Measurements from ENCODE around the gene TRERF1. TPM values are rescaled to one million over a fixed set of nuclear protein-coding genes. Genes with fewer than 3 reads are reported as not detected.
A peak's percentile ranks its signal among the peaks of the same experiment; 100 is the strongest.

Gene TRERF1
- total RNA-seq, 1 donor from 2014 or later, result 8.7 TPM

DNA sequence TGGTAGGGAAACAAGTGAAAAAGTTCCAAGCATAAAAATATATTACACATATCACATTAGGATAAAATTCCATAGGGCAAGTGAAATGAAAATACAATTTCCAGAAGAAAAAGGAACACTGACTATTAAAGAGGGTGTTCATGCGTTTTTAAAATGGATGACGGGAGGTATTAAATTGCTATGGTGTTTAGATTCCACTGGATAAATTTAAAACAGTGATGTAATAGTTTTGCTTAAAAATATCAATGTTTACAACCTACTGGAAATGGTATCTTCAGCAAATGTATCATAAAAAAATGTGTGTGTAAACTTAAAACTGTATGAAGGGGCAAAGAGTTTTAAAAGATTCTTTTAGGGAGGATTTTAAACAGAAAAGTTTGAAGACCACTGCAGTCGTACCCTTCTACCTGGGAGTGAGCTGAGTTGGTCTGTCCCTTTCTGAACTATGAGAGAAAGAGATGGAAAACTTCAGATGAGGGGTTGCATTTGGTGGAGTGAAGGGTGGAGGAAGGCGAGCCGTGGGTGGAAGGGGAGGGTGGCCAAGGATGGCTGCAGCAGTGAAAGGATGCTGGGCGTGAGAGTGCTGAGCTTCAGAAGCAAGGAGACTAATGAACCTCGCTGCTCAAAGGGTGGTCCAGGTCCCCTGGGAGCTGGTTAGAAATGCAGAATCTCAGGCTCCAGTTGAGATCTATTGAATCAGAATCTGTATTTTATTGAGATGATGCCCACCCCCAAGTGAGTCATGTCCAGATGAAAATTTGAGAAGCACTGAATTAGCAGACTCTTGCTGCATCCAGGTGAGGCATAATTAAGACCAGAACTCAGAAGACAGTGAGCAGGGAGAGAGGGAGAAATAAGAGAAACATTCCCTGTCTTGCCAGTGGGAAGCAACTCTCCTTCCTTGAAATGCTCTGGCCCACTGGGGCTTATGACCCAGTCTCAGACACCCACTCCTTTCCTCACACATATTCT, 179.6 kb downstream of the TRERF1 start:
- no peaks in the 10 kb centered on the region for H3K27me3 Mint-ChIP-seq (ENCODE audit: unreplicated experiment)
- peaks cover 7% of the 10 kb centered on the region for H3K4me1 Mint-ChIP-seq (ENCODE audit: unreplicated experiment)
- H3K4me3 Mint-ChIP-seq (ENCODE audit: unreplicated experiment), result no peak overlapping the region
- TF ChIP-seq, protein P1, sequence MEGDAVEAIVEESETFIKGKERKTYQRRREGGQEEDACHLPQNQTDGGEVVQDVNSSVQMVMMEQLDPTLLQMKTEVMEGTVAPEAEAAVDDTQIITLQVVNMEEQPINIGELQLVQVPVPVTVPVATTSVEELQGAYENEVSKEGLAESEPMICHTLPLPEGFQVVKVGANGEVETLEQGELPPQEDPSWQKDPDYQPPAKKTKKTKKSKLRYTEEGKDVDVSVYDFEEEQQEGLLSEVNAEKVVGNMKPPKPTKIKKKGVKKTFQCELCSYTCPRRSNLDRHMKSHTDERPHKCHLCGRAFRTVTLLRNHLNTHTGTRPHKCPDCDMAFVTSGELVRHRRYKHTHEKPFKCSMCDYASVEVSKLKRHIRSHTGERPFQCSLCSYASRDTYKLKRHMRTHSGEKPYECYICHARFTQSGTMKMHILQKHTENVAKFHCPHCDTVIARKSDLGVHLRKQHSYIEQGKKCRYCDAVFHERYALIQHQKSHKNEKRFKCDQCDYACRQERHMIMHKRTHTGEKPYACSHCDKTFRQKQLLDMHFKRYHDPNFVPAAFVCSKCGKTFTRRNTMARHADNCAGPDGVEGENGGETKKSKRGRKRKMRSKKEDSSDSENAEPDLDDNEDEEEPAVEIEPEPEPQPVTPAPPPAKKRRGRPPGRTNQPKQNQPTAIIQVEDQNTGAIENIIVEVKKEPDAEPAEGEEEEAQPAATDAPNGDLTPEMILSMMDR (IDR thresholded peaks at IDR 0.05; ENCODE audit: unreplicated experiment), result no peak
- H3K9me3 Mint-ChIP-seq (ENCODE audit: unreplicated experiment), result no peaks in the 10 kb centered on the region
- H3K36me3 Mint-ChIP-seq (ENCODE audit: low read depth, unreplicated experiment), result peaks cover 14% of the 10 kb centered on the region
- H3K27ac Mint-ChIP-seq (ENCODE audit: unreplicated experiment), result no peak overlapping the region
- DNase-seq (ENCODE audit: low spot score), result no peak

DNA sequence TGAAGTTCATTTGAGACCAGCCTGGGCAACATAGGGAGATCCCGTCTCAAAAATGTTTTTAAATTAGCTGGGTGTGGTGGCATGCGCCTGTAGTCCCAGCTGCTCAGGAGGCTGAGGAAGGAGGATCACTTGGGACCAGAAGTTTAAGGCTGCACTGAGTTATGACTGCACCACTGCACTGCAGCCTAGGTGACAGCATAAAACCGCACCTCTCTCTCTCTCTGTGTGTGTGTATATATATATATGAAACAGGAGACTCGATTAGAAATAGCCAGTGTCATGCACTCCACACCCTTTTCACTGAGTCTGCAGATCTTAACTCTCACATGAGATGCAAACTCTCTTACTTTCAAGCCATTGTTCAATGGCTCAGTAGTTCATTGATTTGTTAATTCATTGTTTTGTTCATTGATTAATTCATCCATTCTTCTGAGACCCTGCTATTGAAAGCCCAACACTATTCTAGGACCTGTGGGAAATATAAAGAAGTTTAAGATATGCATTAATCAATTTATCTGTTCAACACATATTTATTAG, 181.7 kb downstream of the TRERF1 start:
- peaks cover 14% of the 10 kb centered on the region for H3K36me3 Mint-ChIP-seq (ENCODE audit: low read depth, unreplicated experiment)
- H3K27ac Mint-ChIP-seq (ENCODE audit: unreplicated experiment), result no peak overlapping the region
- H3K9me3 Mint-ChIP-seq (ENCODE audit: unreplicated experiment), result no peaks in the 10 kb centered on the region
- H3K4me3 Mint-ChIP-seq (ENCODE audit: unreplicated experiment), result no peak overlapping the region
- H3K4me1 Mint-ChIP-seq (ENCODE audit: unreplicated experiment), result no peaks in the 10 kb centered on the region
- no peak for DNase-seq (ENCODE audit: low spot score)
- H3K27me3 Mint-ChIP-seq (ENCODE audit: unreplicated experiment), result no peaks in the 10 kb centered on the region
- TF ChIP-seq, protein P1 (IDR thresholded peaks at IDR 0.05; ENCODE audit: unreplicated experiment), result no peak

DNA sequence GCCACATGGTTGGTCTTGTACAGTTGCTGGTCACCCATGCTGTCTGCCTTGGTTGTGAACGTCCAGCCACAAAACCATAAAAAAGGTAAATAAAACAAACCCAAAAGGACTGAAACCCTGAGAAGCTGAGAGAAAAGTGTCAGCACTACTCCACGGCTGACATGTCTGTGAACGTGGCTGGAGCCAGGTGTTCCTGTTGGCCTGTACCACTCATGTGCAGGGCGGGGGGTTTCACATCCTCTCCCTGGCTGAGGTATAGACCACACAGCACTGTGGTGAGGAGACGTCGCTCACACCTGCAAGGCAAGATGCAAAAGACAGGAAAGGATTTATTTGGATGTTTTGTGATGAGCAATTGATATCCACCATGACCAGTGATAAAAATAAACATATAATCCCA, 182.2 kb downstream of the TRERF1 start:
- H3K4me3 Mint-ChIP-seq (ENCODE audit: unreplicated experiment), result peak overlapping the region; percentile 52
- no peaks in the 10 kb centered on the region for H3K27me3 Mint-ChIP-seq (ENCODE audit: unreplicated experiment)
- peaks cover 14% of the 10 kb centered on the region for H3K36me3 Mint-ChIP-seq (ENCODE audit: low read depth, unreplicated experiment)
- H3K27ac Mint-ChIP-seq (ENCODE audit: unreplicated experiment), result no peak overlapping the region
- no peaks in the 10 kb centered on the region for H3K4me1 Mint-ChIP-seq (ENCODE audit: unreplicated experiment)
- TF ChIP-seq, protein P1 (IDR thresholded peaks at IDR 0.05; ENCODE audit: unreplicated experiment), result no peak
- no peaks in the 10 kb centered on the region for H3K9me3 Mint-ChIP-seq (ENCODE audit: unreplicated experiment)
- DNase-seq (ENCODE audit: low spot score), result no peak

DNA sequence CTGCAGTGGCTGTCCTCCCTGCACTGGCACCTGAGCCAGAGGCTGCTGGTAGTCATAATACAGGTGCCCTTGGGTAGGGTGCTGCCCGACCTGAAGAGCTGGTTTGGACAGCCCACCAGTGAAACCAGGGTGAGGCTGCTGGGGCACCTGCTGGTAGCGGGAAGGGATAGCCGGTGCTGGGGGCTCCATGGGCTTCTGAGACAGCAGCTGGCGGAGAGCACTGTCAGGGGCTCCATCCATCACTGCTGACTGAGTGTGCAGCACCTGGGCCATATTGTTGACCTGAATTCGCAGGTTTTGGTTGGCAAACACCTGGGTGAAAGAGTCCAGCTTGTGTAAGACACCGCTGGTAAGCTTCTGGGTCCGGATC, 182.9 kb downstream of the TRERF1 start:
- Mint-ChIP-seq H3K27ac (ENCODE audit: unreplicated experiment) (no peak overlapping the region), H3K4me1 (ENCODE audit: unreplicated experiment) (peaks cover under 1% of the 10 kb centered on the region), H3K27me3 (ENCODE audit: unreplicated experiment) (no peaks in the 10 kb centered on the region), H3K36me3 (ENCODE audit: low read depth, unreplicated experiment) (peaks cover 14% of the 10 kb centered on the region), H3K9me3 (ENCODE audit: unreplicated experiment) (no peaks in the 10 kb centered on the region), H3K4me3 (ENCODE audit: unreplicated experiment) (no peak overlapping the region)
- no peak for DNase-seq (ENCODE audit: low spot score)
- TF ChIP-seq, protein P1 (IDR thresholded peaks at IDR 0.05; ENCODE audit: unreplicated experiment), result no peak
